Body of pancreas (tissue), 4 donors: Measurements from ENCODE around the gene BCAR1.
A peak's percentile ranks its signal among the peaks of the same experiment; 100 is the strongest.

Experiments used
- CTCF ChIP-seq, 7 experiments: fragments of 450-650 bp in 4 of 7; fragments of 200-600 bp in 3 of 7; sonication (generic) in 3 of 7; IDR thresholded peaks; one replicate each; pipeline ENCODE4 v1.5.1; 2016 to 2019; ENCODE audit warnings: antibody characterized with exemption in 7 of 7
- POLR2A ChIP-seq, 3 donors: fragments of 450-650 bp; IDR thresholded peaks; one replicate each; pipeline ENCODE4 v1.6.1; 2016; ENCODE audit warnings: antibody characterized with exemption in 3 of 3, mild to moderate bottlenecking in 2 of 3

GRCh38 chr16:75250089-75250808 is 1.2 kb downstream of the BCAR1 start:
- TF ChIP-seq CTCF (IDR thresholded peaks at IDR 0.05): no peak
- TF ChIP-seq POLR2A (IDR thresholded peaks at IDR 0.05): peak; percentile 8 to 45 (median 36)
